Caco-2 (cell line): ENCODE results near the gene DPM1. TPM values are rescaled to one million over a fixed set of nuclear protein-coding genes. Genes with fewer than 3 reads are reported as not detected.

Source experiments
- BruUV-seq: library from RNA; stranded (reverse); fragments of 400-500 nt; replicated peaks from 2 replicates; lab custom pipeline; 2021; lab: Mats Ljungman, UMichigan
- CTCF ChIA-PET: fragments of 300-600 bp; sonication (Branson Sonifier 250); formaldehyde crosslinking; loops from one replicate; lab custom pipeline; 2022; ENCODE audit warnings: antibody characterized with exemption; lab: Charles Lee
- POLR2A ChIA-PET: fragments of 300-600 bp; sonication (Branson Sonifier 250); formaldehyde crosslinking; loops from one replicate; lab custom pipeline; 2022; ENCODE audit warnings: antibody characterized with exemption; lab: Charles Lee
- DNase-seq, 2 experiments: peaks; one replicate each; pipeline versions ENCODE4 v3.0.0 to v3.0.0-alpha.2; 2020 to 2022
- H3K27me3 ChIP-seq: replicated peaks from 2 replicates; pipeline ENCODE4 v1.6.0; 2011; ENCODE audit warnings: low read length; ENCODE audit not compliant: control insufficient read depth, insufficient read depth
- H3K36me3 ChIP-seq: 2 replicates; pipeline ENCODE4 v1.5.1; 2011; ENCODE audit warnings: low read length; ENCODE audit not compliant: control insufficient read depth, insufficient read depth
- H3K4me1 ChIP-seq: fragments of 250-450 bp; sonication (Bioruptor Pico); 2 replicates; pipeline ENCODE4 v1.5.1; 2020; ENCODE audit warnings: mild to moderate bottlenecking
- H3K4me3 ChIP-seq: 2 replicates; pipeline ENCODE4 v1.5.1; 2011; ENCODE audit warnings: low read depth, mild to moderate bottlenecking, control low read depth, low read length
- H3K9me3 ChIP-seq: fragments of 250-450 bp; sonication (Bioruptor Pico); 2 replicates; pipeline ENCODE4 v1.5.1; 2020; ENCODE audit warnings: mild to moderate bottlenecking, moderate library complexity
- H3K27ac Mint-ChIP-seq: one replicate; pipeline ENCODE4 v1.8.0; 2022; ENCODE audit warnings: mixed read lengths; ENCODE audit not compliant: unreplicated experiment
- H3K27me3 Mint-ChIP-seq: one replicate; pipeline ENCODE4 v1.8.0; 2022; ENCODE audit warnings: mixed read lengths; ENCODE audit not compliant: insufficient read depth, unreplicated experiment
- H3K36me3 Mint-ChIP-seq: one replicate; pipeline ENCODE4 v1.8.0; 2022; ENCODE audit warnings: mild to moderate bottlenecking, mixed read lengths; ENCODE audit not compliant: insufficient read depth, unreplicated experiment
- H3K4me1 Mint-ChIP-seq: one replicate; pipeline ENCODE4 v1.8.0; 2022; ENCODE audit warnings: low read depth, mixed read lengths; ENCODE audit not compliant: unreplicated experiment
- H3K4me3 Mint-ChIP-seq: one replicate; pipeline ENCODE4 v1.8.0; 2022; ENCODE audit warnings: mild to moderate bottlenecking, moderate library complexity, mixed read lengths; ENCODE audit not compliant: unreplicated experiment
- H3K9me3 Mint-ChIP-seq: one replicate; pipeline ENCODE4 v1.8.0; 2022; ENCODE audit warnings: mixed read lengths; ENCODE audit not compliant: unreplicated experiment
- intact Hi-C: fragments of 100-400 bp; cut with micrococcal nuclease; formaldehyde crosslinking; loops from one replicate; pipeline ENCODE4 v1.10.0; 2022; ENCODE audit not compliant: unreplicated experiment
- total RNA-seq: library from RNA; stranded (reverse); gene quantifications from 2 replicates; pipeline ENCODE4 v1.2.3, GENCODE V29; 2022
- TF ChIP-seq, protein P1 (sequence below), 2 experiments: fragments of 200-600 bp in 1 of 2; IDR thresholded peaks; 1 replicate in 1 of 2; 2 replicates in 1 of 2; pipeline versions ENCODE4 v1.5.1 to v1.8.0; 2011 to 2022; ENCODE audit warnings: antibody characterized with exemption in 1 of 2, control low read depth in 1 of 2, inconsistent platforms in 1 of 2, low read depth in 1 of 2, low read length in 1 of 2, mild to moderate bottlenecking in 1 of 2, moderate library complexity in 1 of 2; ENCODE audit not compliant: insufficient read depth in 1 of 2, severe bottlenecking in 1 of 2, unreplicated experiment in 1 of 2

Gene DPM1
- total RNA-seq, 1 experiment from 2014 or later = 188 TPM

DNA sequence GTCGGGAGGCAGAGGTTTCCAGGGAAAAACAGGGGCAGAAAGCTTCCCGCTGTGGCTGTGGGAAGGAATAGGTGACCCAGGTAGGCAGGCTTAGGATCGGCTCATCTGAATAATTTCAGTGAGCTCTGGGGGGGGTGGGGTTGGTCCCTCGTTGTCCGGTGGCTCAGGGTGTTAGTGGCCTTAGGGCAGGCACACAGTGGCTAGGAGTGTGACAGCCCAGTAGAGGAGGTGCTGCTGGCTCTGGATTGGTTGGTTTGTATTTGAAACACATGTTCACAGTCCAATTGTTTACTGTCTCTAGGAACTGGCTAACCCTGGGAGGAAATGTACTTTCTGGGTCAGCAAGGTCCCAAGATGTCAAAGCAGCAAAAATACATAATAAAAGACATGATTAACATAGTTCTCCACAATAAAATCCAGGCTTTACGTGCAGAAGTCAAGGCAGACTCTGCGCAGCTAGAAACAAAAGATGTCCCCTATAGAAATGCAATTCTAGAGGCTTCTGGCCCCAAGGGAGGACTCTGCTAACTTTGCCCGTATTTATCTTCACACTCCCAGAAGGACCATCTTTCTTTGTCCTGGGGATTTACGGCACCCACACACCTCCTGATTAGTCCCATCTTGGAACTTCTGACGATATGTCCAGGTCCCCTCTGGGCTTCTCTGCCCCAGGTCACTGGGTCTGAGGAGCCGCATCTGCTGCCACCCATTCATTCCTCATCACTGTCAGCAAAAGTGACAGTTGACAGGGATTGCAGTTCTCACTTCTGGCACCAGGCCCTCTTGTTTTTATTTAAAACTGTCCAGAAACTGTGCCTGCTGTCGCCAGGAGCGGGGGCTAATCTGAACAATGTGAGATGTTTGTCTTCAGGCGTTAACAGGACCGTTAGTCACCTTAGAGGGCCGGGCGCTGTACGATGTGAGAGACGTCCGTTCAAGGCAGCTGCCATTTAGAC is 19.0 kb upstream of the DPM1 start:
- H3K9me3 ChIP-seq = peaks cover 6% of the 10 kb centered on the region
- TF ChIP-seq, protein P1, sequence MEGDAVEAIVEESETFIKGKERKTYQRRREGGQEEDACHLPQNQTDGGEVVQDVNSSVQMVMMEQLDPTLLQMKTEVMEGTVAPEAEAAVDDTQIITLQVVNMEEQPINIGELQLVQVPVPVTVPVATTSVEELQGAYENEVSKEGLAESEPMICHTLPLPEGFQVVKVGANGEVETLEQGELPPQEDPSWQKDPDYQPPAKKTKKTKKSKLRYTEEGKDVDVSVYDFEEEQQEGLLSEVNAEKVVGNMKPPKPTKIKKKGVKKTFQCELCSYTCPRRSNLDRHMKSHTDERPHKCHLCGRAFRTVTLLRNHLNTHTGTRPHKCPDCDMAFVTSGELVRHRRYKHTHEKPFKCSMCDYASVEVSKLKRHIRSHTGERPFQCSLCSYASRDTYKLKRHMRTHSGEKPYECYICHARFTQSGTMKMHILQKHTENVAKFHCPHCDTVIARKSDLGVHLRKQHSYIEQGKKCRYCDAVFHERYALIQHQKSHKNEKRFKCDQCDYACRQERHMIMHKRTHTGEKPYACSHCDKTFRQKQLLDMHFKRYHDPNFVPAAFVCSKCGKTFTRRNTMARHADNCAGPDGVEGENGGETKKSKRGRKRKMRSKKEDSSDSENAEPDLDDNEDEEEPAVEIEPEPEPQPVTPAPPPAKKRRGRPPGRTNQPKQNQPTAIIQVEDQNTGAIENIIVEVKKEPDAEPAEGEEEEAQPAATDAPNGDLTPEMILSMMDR (IDR thresholded peaks at IDR 0.05; ENCODE audit: insufficient read depth in 1 of 2, low read depth in 1 of 2, low read length in 1 of 2, severe bottlenecking in 1 of 2, unreplicated experiment in 1 of 2) = peak in 1 of 2 experiments; percentile 2
- intact Hi-C loops = no loop called here
- no peak for DNase-seq
- Mint-ChIP-seq H3K4me3 (no peak overlapping the region), H3K4me1 (peaks cover 10% of the 10 kb centered on the region), H3K27me3 (peaks cover 11% of the 10 kb centered on the region), H3K9me3 (peaks cover 12% of the 10 kb centered on the region), H3K36me3 (no peaks in the 10 kb centered on the region), H3K27ac (no peak overlapping the region)
- no TSS peak for BruUV-seq
- no peak overlapping the region for H3K4me3 ChIP-seq
- peaks cover 4% of the 10 kb centered on the region for H3K4me1 ChIP-seq
- POLR2A ChIA-PET = no interaction called here
- H3K27me3 ChIP-seq = 0 out of 2 replicates have a peak, but pooled peaks cover 1% of the 10 kb centered on the region
- CTCF ChIA-PET = interaction anchor here (0.8 to 1.0 kb wide), 2 partner anchors 10 kb away, joined by 5 read pairs; no protein-coding TSS in a partner anchor
- no peaks in the 10 kb centered on the region for H3K36me3 ChIP-seq

DNA sequence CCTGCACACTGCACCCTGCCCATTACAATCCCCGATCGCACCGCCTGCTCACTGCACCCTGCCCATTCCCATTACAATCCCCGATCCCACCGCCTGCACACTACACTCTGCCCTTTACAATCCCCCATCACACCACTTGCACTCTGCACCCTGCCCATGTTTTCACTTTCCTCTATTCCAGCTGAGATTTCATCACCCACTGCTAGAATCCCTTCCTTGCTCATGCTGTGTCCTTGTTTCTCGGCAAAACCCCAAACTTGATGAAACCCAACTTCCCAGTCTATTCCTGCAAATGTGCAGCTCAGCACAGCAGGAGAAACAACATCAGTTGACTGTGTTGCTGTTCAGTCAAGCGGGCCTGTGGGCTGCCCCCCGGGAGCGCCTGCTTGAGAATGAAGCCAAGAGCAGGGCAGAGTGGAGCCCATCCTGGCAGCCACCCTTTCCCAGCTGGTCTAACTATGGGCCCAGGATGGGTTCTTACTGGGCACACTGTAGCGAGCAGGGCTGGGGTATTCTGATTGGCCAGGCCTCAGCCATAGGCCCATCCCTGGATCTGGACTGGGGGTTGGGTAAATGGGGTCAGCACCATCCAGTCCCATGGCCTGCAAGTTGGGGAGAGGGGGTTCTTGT is 17.5 kb upstream of the DPM1 start:
- H3K4me1 Mint-ChIP-seq = peaks cover 10% of the 10 kb centered on the region
- no peak overlapping the region for H3K27ac Mint-ChIP-seq
- BruUV-seq = no TSS peak
- H3K27me3 Mint-ChIP-seq = peaks cover 14% of the 10 kb centered on the region
- H3K36me3 Mint-ChIP-seq = no peaks in the 10 kb centered on the region
- CTCF ChIA-PET = interaction anchor here (1.1 kb wide), 1 partner anchor 12 kb away, joined by 4 read pairs; no protein-coding TSS in a partner anchor
- intact Hi-C loops = no loop called here
- H3K4me3 ChIP-seq = no peak overlapping the region
- peaks cover 6% of the 10 kb centered on the region for H3K9me3 ChIP-seq
- H3K4me3 Mint-ChIP-seq = no peak overlapping the region
- H3K9me3 Mint-ChIP-seq = peaks cover 12% of the 10 kb centered on the region
- no peak for DNase-seq
- POLR2A ChIA-PET = no interaction called here
- peaks cover 4% of the 10 kb centered on the region for H3K4me1 ChIP-seq
- TF ChIP-seq, protein P1 (IDR thresholded peaks at IDR 0.05; ENCODE audit: insufficient read depth in 1 of 2, low read depth in 1 of 2, low read length in 1 of 2, severe bottlenecking in 1 of 2, unreplicated experiment in 1 of 2) = no peak
- H3K27me3 ChIP-seq = 0 out of 2 replicates have a peak, but pooled peaks cover 1% of the 10 kb centered on the region
- no peaks in the 10 kb centered on the region for H3K36me3 ChIP-seq

DNA sequence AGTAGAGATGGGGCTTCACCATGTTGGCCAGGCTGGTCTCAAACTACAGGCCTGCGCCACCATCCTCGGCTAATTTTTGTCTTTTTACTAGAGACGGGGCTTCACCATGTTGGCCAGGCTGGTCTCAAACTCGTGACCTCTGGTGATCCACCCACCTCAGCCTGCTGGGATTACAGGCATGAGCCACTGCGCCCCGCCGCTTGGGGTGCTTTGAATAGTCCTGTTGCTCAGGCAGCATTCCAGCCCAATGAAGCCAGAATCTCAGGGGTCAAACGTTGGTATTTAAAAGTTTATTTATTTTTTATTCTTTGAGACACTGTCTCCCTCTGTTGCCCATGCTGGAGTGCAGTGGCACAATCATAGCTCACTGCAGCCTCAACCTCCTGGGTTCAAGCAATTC is 11.6 kb upstream of the DPM1 start:
- no peaks in the 10 kb centered on the region for H3K36me3 ChIP-seq
- H3K9me3 ChIP-seq = peaks cover 6% of the 10 kb centered on the region
- Mint-ChIP-seq H3K4me1 (no peaks in the 10 kb centered on the region), H3K9me3 (peaks cover 7% of the 10 kb centered on the region), H3K36me3 (no peaks in the 10 kb centered on the region), H3K27ac (no peak overlapping the region), H3K4me3 (no peak overlapping the region), H3K27me3 (peaks cover 11% of the 10 kb centered on the region)
- DNase-seq = no peak
- no TSS peak for BruUV-seq
- H3K27me3 ChIP-seq = no peaks in the 10 kb centered on the region; the same call in 1 of the 2 replicates
- intact Hi-C loops = no loop called here
- no peak overlapping the region for H3K4me3 ChIP-seq
- TF ChIP-seq, protein P1 (IDR thresholded peaks at IDR 0.05; ENCODE audit: insufficient read depth in 1 of 2, low read depth in 1 of 2, low read length in 1 of 2, severe bottlenecking in 1 of 2, unreplicated experiment in 1 of 2) = no peak
- ChIA-PET POLR2A (no interaction called here), CTCF (no interaction called here)
- no peaks in the 10 kb centered on the region for H3K4me1 ChIP-seq
